RKO (cell line): ENCODE measurements around the gene NID1.

ENCODE experiments used
- DNase-seq: peaks from one replicate; pipeline ENCODE4 v3.0.0-alpha.2; 2016; ENCODE audit warnings: low spot score

NID1 gene, protein sequence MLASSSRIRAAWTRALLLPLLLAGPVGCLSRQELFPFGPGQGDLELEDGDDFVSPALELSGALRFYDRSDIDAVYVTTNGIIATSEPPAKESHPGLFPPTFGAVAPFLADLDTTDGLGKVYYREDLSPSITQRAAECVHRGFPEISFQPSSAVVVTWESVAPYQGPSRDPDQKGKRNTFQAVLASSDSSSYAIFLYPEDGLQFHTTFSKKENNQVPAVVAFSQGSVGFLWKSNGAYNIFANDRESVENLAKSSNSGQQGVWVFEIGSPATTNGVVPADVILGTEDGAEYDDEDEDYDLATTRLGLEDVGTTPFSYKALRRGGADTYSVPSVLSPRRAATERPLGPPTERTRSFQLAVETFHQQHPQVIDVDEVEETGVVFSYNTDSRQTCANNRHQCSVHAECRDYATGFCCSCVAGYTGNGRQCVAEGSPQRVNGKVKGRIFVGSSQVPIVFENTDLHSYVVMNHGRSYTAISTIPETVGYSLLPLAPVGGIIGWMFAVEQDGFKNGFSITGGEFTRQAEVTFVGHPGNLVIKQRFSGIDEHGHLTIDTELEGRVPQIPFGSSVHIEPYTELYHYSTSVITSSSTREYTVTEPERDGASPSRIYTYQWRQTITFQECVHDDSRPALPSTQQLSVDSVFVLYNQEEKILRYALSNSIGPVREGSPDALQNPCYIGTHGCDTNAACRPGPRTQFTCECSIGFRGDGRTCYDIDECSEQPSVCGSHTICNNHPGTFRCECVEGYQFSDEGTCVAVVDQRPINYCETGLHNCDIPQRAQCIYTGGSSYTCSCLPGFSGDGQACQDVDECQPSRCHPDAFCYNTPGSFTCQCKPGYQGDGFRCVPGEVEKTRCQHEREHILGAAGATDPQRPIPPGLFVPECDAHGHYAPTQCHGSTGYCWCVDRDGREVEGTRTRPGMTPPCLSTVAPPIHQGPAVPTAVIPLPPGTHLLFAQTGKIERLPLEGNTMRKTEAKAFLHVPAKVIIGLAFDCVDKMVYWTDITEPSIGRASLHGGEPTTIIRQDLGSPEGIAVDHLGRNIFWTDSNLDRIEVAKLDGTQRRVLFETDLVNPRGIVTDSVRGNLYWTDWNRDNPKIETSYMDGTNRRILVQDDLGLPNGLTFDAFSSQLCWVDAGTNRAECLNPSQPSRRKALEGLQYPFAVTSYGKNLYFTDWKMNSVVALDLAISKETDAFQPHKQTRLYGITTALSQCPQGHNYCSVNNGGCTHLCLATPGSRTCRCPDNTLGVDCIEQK

DNA sequence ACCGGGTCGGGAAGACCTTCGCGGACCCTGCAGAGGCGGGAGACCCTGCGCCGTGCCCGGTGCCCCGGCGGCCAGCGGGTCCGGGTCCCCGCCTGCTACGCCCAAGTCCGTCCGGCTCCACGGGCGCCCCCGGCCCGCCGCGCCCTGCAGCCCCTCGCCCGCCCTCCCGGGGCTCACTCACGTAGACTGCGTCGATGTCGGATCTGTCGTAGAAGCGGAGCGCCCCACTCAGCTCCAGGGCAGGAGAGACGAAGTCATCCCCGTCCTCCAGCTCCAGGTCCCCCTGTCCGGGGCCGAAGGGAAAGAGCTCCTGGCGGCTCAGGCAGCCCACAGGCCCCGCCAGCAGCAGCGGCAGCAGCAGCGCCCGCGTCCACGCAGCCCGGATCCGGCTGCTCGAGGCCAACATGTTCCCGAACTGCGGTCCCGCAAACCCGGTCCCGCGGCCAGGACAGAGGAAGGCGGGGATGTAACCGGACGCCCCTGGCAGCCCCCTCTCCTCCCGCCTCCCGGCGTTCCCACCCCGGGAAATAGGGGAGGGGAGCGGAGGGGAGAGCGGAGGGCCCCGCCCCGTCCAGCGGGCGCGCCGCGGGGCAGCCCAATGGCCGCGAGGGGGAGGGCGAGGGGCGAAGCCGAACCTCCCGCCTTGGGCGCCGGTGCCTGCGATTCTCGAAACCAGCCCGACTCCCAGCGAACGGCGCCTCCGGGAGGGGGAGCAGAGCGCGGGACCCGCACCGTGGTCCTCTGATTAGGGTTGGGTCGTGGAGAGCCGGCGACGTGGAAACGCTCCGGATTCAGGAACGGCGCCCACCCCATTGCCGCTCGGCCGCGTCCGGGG lies at the start of gene NID1:
TSS of gene NID1 (minus strand) at position 417 of the 835 bp plus-strand sequence. CDS start at position 406, 11 bp downstream.
- no peak for DNase-seq

DNA sequence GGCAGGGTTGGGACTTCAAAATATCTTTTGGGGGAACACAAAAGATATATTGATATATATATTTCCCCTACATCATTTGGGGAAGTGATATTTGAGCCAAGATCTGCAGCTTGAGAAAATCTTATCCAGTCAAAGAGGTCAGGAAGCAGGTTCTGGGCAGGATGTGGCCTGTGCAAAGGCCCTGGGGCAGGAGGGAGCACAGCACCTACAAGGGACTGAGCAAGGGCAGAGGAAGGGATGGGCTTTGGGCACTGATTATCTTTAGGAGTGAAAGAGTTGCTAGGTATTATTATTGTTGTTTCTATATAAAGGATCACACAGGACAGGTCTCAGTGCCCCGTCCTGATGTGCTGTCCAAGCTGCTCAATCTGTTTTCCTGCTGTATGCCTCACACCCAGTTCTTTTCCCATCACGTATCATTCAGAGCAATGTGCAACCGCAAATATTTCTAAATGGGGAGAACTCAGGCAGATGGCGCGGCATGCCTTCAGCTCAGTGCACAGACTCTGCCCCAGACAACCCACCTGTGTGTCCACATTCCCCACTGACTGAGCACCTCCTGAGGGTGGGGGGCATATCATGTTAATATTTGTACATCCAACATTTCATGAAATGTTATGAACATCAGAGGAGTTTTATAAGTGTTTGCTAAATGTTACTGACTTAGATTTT lies 49.3 kb upstream of the NID1 start:
- DNase-seq: no peak

DNA sequence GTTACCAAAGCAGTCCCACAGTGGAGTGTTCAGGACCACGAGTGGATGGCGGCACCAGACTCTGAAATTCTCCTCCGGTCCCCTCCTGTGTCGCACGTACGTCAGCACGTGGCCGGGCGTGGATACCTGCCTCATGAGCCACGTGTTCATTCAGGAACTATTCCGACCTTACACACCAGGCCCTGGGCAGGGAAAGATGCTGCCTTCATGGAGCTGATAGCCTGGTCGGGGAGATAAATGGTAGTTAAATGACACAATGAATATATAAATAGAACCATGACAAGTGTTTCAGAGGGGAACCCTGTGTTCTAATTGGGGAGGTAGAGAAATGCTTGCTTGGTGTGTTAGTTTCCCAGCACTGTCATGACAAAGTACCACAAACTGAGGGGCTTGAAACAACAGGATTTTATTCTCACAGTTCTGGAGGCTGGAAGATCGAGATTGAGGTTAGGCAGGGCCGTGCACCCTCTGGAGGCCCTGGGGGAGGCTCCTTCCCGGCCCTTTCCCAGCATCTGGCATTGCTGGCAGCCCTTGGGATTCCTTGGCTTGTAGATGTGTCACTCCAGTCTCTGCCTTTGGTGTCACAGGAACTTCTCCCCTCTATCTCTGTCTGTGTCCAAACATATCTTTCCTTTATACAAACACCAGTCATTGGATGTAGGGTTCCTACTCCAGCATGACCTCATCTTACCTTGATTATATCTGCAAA lies 48.6 kb upstream of the NID1 start:
- no peak for DNase-seq

DNA sequence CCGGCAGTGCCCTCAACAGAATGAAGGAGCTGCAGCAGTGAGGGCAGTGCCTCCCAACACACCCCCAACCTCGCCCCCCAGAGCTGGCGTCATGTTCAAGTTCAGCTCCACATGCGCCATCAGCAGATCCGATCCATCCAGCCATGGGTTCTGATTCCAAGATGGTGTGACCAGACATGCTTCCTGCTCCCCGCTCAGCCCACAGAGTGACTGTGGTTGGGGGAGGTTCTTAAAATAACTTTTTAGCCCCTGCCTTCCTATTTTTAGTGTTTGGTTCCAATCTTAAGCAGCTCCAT lies 47.4 kb upstream of the NID1 start:
- no peak for DNase-seq

DNA sequence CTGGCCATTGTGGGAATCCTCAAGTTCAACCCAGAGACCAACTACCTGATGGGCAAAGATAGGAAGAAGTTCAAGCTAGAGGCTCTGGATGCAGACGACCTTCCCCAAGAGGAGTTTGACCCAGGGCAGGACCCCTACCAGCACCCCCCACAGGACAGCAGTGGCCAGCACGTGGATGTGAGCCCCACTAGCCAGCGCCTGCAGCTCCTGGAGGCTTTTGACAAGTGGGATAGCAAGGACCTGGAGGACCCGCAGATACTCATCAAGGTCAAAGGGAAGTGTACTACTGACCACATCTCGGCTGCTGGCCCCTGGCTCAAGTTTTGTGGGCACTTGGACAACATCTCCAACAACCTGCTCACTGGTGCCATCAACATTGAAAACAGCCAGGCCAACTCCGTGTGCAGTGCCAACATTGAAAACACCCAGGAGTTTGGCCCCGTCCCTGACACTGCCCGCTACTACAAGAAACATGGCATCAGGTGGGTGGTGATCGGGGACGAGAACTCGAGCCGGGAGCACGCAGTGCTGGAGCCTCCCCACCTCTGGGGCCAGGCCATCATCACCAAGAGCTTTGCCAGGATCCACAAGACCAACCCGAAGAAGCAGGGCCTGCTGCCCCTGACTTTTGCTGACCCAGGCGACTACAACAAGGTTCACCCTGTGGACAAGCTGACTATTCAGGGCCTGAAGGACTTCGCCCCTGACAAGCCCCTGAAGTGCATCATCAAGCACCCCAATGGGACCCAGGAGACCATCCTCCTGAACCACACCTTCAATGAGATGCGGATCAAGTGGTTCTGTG lies 46.8 kb upstream of the NID1 start:
- no peak for DNase-seq

DNA sequence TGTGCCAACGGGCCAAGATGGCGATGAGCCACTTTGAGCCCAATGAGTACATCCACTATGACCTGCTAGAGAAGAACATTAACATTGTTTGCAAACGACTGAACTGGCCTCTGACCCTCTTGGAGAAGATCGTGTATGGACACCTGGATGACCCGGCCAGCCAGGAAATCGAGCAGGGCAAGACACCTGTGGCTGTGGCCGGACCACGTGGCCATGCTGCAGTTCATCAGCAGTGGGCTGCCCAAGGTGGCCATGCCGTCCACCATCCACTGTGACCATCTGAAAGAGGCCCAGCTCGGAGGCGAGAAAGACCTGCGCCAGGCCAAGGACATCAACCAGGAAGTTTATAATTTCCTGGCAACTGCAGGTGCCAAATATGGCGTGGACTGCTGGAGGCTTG lies 45.2 kb upstream of the NID1 start:
- DNase-seq: no peak

DNA sequence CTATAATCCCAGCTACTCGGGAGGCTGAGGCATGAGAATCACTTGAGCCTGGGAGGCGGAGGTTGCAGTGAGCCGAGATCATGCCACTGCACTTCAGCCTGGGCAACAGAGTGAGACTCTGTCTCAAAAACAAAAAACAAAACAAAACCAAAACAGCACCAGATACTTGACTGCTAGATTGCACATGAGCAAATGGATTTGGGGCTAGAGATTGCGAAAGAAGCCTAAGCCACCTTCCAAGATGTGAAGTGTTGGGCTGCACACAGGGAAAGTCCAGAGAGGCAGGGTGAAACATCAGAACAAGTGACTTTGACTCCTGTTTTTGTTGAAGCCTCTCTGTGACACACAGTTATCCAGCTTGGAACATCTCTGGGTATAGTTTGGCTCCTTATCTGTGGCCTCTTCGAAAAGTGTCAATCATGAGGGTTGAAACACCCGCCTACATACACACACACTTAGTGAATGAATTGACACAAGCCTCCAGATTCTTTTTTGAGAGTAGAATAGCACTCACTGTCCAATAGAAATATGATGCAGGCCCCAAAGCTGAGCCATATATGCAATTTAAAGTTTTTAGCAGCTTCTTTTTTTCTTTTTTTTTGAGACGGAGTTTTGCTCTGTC lies 43.2 kb upstream of the NID1 start:
- no peak for DNase-seq

DNA sequence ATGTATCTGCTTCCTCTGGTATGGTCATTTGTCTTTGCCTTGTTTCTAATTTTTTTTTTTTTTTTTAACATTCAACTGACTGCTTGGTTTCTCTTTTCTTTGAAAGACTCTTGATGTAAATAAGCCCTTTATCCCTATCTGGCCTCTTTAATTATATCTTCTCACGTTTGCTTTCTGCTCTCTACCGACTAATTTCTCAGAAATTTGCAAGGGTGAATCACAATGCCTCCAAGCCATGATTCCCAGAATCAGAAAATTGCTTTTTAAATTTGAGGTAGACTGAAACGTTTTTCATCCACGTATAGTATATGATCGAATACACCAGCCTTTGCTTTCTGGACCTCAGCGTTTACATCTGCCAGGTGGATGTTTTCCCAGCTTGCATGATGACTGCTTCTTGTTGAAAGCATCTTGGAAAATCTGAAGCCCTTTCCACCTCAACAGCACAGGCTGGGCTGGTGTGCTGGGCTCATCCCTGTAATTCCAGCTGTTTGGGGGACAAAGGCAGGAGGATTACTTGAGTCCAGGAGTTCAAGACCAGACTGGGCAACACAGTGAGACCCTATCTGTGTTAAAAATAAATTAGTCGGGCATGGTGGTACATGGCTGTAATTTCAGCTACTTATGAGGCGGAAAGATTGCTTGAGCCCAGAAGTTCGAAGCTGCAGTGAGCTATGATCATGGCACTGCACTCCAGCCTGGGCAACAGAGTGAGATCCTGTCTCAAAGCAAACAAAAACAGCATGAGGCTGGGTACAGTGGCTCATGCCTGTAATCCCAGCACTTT lies 42.4 kb upstream of the NID1 start:
- no peak for DNase-seq

DNA sequence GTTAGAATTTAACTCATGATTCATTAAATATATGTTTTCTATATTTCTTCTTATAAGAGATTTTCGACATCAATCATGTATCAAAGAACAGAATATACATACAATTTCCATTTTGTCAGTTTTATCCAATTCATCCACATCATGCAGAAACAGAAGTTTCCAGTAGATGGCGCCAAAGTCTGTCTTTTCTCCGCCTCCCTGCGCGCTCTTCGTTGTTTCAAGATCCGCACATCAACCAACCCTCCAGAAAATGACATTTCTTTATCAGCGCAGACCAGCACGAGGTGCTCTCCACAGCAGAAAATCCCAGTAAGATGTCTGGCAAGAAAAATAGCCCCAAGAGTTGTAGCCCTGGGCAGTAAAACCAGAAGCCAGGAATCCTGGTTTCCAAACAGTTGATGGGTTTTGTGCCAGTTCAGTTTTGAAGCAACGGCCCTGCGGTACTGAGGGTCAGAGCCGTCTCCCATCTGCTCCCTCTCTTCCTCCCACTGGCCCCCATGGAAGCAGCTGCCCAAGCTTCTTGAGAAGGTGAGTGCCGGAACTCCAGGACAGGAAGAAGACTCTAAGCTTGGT lies 38.8 kb upstream of the NID1 start:
- DNase-seq: peak; percentile 52

DNA sequence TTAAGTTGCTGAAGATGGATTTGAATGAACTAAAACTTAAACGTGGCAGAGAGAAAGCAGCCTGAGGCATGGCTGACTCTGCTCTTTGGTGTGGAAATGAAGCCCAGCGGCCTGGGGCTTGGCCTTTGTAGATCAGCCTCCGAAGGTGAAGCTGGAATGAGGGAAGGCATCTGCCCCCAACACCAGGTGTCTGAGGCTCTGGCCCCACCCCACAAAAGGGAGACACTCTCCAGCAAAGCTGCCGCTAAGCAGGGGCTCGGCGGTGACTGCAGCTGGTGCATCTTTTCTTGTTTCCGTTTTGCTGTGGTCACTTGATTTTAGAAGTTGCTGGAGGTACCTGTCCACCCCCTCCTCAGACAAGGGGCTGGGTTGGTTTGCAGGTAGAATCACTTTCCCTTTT lies 38.2 kb upstream of the NID1 start:
- no peak for DNase-seq

DNA sequence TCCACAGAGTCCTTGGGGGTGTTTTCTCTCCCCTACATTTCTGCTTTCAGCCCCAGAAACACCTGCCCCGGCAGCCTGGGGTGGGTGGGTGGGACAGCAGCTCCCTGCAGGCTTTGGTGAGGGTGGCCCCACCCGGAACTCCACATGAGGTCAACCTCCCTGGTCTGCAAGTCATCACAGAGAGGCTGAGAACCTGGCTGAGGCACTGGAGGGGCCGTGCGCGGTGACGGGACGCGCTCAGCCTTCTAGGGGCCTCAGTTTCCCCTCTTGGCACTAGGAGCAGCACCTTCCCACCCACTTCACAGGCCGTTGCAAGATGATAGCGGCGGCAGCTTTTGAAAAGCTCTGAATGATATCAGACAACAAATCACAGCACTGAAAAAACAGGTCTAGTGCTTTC lies 37.7 kb upstream of the NID1 start:
- no peak for DNase-seq

DNA sequence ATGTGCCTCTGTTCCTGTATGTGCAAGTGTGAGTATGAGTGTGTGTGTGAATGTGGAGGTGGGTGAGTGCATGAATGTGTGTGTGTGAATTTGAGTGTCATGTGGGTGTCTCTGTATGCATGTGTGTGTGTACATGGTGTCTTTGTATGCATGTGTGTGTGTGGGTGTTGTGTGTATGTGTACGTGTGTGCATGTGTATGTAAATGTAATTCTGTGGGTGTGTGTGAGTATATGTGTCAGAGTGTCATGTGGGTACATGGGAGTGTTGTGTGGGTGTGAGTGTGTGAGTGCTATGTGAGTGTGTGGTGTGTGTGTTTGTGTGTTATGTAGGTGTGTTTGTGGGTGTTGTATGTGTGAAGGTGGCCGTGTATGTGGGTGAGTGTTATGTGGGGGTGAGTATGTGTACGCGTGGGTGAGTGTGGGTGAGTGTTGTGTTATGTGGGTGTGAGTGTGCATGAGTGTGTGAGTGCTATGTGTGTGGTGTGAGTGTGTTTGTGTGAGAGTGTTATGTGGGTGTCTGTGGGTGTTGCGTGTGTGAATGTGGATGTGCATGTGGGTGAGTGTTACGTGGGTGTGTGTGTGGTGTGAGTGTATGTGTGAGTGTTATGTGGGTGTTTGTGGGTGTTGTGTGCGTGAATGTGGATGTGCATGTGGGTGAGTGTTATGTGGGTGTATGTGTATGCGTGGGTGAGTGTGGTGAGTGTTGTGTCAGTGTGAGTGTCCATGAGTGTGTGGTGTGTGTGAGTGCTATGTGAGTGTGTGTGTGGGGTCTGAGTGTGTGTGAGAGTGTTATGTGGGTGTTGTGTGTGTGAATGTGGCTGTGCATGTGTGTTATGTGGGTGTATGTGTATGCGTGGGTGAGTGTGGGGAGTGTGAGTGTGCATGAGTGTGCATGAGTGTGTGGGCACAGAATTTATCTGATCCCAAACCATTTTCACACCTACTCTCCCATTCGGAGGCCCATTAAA lies 36.6 kb upstream of the NID1 start:
- no peak for DNase-seq

DNA sequence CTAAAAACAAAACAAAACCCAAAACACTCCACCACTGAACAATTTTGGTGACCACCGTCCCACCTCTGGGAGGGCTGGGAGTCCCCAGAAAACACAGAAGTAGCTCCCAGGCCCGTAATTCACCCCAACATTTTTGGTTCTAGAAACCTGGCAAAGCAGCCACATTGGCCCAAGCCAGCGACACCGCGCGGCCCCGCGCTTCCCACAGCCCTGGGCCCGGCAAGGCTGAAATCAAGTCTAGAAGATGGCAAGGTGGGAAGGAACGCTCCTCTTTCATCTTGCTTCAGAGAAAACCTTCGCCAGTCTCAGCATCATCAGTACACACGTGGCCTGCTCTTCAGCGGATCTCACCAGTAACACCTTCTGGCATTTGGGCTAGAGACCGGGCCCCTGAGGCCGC lies 35.9 kb upstream of the NID1 start:
- no peak for DNase-seq

DNA sequence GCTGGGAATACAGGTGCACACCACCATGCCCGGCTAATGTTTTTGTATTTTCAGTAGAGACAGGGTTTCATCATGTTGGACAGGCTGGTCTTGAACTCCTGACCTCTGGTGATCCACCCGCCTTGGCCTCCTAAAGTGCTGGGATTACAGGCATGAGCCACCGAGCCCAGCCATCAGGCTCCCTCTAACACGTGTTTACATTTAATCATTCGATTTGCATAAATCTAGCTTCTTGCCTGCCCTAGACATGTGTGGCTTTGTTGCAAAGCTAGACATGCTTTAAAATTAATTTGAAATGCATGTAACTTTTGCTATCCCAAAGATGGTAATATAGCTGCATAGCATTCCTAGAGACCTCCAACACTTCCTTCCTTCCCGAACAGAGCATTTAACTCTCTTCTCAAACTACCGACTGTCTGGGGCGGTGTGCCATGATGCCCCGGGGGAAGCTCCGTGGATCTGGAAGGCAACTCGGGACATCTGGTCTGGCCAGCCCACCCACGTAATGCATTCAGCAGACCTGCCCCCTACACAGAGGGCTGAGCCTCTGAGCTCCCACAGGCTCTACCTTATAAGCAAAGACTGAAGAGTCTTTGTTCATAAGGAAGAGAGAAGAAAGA lies 34.6 kb upstream of the NID1 start:
- no peak for DNase-seq

DNA sequence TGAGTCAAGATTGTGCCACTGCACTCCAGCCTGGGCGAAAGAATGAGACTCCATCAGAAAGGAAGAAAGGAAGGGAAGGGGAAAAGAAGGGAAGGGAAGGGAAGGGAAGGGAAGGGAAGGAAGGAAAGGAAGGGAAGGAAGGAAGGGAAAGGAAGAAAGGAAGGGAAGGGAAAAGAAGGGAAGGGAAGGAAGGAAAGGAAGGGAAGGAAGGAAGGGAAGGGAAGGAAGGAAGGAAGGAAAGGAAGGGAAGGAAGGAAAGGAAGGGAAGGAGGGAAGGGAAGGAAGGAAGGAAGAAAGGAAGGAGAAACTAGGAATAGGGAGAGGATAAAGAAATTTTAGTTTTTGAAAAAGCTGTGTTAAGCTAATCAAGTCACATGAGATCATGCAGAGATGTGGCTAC lies 33.4 kb upstream of the NID1 start:
- DNase-seq: no peak
